Lower leg skin (tissue), 3 donors: Measurements from ENCODE around the gene HAND1.

Source experiments
- POLR2A ChIP-seq, 2 donors: fragments of 450-650 bp; IDR thresholded peaks; one replicate each; pipeline ENCODE4 v1.6.1; 2016 to 2017; ENCODE audit warnings: antibody characterized with exemption in 2 of 2, mild to moderate bottlenecking in 1 of 2, moderate library complexity in 1 of 2
- TF ChIP-seq, protein P1 (sequence below), 3 donors: fragments of 450-650 bp; IDR thresholded peaks; one replicate each; pipeline ENCODE4 v1.5.1; 2016; ENCODE audit warnings: antibody characterized with exemption in 3 of 3, mild to moderate bottlenecking in 3 of 3, moderate library complexity in 2 of 3

DNA sequence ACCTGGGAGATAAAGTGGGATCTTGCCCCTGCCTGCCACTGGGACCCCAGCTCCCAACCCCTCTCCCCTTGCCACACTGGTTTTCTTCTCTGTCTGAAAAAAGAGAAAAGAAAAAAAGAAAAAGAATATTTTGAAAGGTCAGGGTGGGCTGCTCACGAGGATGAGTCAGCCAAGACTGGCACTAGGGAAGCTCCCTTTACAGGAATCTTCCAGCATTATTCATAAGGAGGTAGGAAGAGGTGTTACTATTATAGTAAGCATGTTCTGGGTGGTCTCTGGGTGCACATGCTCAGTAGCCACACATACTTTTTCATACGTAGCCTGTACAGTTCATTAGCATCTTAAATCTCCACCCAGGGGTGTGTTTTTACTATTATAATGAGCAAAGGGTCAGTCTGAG, 46.8 kb upstream of the HAND1 start:
- no peak for TF ChIP-seq POLR2A (IDR thresholded peaks at IDR 0.05)
- TF ChIP-seq, protein P1, sequence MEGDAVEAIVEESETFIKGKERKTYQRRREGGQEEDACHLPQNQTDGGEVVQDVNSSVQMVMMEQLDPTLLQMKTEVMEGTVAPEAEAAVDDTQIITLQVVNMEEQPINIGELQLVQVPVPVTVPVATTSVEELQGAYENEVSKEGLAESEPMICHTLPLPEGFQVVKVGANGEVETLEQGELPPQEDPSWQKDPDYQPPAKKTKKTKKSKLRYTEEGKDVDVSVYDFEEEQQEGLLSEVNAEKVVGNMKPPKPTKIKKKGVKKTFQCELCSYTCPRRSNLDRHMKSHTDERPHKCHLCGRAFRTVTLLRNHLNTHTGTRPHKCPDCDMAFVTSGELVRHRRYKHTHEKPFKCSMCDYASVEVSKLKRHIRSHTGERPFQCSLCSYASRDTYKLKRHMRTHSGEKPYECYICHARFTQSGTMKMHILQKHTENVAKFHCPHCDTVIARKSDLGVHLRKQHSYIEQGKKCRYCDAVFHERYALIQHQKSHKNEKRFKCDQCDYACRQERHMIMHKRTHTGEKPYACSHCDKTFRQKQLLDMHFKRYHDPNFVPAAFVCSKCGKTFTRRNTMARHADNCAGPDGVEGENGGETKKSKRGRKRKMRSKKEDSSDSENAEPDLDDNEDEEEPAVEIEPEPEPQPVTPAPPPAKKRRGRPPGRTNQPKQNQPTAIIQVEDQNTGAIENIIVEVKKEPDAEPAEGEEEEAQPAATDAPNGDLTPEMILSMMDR (IDR thresholded peaks at IDR 0.05): no peak
